PC-3 (cell line): ENCODE data around the gene HSPA1L.

Experiments used
- EZH2 ChIP-seq: fragments of 300-600 bp; sonication (generic); IDR thresholded peaks from one replicate; pipeline ENCODE4 v1.6.1; 2017; ENCODE audit warnings: antibody characterized with exemption, mild to moderate bottlenecking, low read length; ENCODE audit not compliant: unreplicated experiment
- EZH2phosphoT487 ChIP-seq: fragments of 300-600 bp; sonication (generic); IDR thresholded peaks from 2 replicates; pipeline ENCODE4 v1.6.1; 2018; ENCODE audit warnings: mild to moderate bottlenecking, antibody characterized with exemption, low read length, borderline replicate concordance
- TF ChIP-seq, protein P1 (sequence below): fragments of 300-600 bp; sonication (generic); conservative IDR thresholded peaks from 2 replicates; pipeline ENCODE4 v1.5.1; 2017; ENCODE audit warnings: antibody characterized with exemption, low read depth, mild to moderate bottlenecking, low read length

DNA sequence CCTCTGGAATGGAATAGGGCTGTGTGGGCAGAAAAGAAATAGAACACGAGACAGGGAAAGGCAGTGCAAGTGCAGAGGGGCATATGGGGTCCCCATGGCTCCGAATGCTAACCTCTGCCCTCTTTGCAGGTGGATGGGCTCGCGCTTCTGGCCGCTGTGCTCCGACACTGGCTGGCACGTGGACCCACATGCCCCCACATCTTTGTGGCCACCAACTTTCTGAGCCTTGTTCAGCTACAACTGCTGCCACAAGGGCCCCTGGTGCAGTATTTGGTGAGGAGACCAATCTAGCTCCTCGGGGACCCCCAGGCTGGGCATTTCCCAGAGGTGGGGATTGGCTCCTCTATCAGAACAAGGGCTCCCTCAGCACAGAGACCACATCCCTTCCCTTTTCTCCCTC is 53.7 kb downstream of the HSPA1L start:
- TF ChIP-seq, protein P1, sequence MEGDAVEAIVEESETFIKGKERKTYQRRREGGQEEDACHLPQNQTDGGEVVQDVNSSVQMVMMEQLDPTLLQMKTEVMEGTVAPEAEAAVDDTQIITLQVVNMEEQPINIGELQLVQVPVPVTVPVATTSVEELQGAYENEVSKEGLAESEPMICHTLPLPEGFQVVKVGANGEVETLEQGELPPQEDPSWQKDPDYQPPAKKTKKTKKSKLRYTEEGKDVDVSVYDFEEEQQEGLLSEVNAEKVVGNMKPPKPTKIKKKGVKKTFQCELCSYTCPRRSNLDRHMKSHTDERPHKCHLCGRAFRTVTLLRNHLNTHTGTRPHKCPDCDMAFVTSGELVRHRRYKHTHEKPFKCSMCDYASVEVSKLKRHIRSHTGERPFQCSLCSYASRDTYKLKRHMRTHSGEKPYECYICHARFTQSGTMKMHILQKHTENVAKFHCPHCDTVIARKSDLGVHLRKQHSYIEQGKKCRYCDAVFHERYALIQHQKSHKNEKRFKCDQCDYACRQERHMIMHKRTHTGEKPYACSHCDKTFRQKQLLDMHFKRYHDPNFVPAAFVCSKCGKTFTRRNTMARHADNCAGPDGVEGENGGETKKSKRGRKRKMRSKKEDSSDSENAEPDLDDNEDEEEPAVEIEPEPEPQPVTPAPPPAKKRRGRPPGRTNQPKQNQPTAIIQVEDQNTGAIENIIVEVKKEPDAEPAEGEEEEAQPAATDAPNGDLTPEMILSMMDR = no peak
- TF ChIP-seq EZH2 = no peak
- no peak for TF ChIP-seq EZH2phosphoT487
